ENCODE data around the gene MMUT.
"Not testable (repeated sequence)": the region's sequence is repeated elsewhere in the genome, so short reads cannot be mapped to it uniquely, and the experiment has no call there.

MMUT gene

GRCh38 chr6:49462927-49463611 lies at the start of gene MMUT, which contains the start of gene CENPQ:
Gene MMUT (minus strand): TSS chr6:49463253. CDS start chr6:49459466, 3,787 bp downstream.
Gene CENPQ (plus strand): TSS chr6:49463370. CDS start chr6:49470177, 6,807 bp downstream.
- DNase-seq = peak; percentile 96

DNA sequence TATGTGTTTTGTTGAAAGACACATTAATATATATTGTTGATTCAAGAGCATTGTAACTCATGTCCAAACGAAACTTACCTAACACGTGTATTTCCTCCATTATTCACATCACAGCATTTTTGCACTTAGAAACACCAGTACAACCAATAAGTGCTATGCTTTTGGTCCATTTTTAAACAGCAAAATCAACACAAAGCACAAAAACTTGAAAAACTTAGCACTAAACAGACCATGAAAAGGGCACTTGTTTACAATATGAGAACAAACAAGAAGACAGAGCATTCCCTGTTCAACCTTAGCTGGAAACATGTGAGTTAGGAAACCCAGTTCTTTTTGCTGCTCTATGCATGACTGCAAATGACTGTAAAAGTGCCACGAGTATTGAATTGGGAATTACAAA lies 46.3 kb upstream of the MMUT start:
- DNase-seq = no peak

DNA sequence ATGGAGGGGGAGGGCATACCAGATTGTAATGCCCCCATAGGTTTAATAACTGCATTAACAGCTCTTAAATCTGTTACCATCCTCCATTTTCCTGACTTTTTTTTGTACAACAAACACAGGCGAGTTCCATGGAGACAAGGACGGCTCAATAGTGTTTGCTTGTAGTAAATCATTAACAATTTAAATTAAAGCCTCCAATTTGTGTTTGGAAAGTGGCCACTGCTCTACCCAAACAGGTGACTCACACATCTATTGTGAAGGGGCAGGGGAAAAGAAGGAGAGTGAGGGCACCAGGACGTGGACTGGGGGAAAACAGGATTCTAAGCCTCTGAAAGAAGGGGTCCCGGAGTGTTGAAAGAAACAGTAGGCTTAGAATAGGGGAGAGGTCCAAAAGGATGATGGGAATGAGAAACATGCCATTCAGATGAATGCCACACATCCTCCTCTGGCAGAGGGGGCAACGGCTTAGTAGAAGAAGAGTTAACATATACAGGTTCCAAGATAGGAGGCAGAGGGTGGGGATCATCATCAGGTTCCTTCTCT lies 43.6 kb upstream of the MMUT start:
- no peak for DNase-seq

GRCh38 chr6:49504666-49505065 lies 41.6 kb upstream of the MMUT start:
- DNase-seq = no peak

DNA sequence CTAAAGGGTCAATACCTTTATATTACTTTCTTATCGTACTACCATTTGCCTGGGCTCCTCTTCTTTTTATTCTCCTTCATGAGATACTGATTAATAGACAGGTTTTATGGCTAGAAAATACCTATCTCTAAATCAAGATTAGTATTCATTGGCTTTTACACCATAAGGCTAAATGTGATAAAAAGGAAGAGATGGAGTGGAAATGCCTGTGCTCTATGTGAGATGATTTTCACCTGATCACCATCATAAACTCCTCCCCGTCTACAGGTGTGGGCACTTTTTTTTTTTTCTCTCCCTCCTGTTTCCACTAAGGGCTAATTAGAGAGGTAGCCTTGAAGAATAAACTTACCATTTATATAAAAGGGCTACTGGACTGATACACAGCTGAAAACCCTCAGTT lies 36.6 kb upstream of the MMUT start, which contains the start of gene GLYATL3:
Gene GLYATL3 (plus strand): TSS at position 301 of the 400 bp plus-strand sequence. CDS start 12,068 bp downstream, outside the sequence.
- DNase-seq = no peak

GRCh38 chr6:49499126-49499525 lies 36.1 kb upstream of the MMUT start:
- no peak for DNase-seq

- no peak for DNase-seq
Measured at GRCh38 chr6:49497304-49497703, 34.3 kb upstream of the MMUT start.

- DNase-seq = no peak
Measured at GRCh38 chr6:49490633-49491032, 27.6 kb upstream of the MMUT start.

DNA sequence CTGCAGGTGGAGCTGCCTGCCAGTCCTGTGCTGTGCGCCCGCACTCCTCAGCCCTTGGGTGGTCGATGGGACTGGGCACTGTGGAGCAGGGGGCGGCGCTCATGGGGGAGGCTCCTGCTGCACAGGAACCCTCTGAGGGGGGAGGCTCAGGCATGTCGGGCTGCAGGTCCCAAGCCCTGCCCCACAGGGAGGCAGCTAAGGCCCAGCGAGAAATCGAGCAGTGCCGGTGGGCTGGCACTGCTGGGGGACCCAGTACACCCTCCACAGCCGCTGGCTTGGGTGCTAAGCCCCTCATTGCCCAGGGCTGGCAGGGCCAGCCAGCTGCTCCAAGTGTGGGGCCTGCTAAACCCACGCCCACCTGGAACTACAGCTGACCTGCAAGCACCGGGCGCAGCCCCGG lies 20.3 kb upstream of the MMUT start:
- not testable (repeated sequence) for DNase-seq

DNA sequence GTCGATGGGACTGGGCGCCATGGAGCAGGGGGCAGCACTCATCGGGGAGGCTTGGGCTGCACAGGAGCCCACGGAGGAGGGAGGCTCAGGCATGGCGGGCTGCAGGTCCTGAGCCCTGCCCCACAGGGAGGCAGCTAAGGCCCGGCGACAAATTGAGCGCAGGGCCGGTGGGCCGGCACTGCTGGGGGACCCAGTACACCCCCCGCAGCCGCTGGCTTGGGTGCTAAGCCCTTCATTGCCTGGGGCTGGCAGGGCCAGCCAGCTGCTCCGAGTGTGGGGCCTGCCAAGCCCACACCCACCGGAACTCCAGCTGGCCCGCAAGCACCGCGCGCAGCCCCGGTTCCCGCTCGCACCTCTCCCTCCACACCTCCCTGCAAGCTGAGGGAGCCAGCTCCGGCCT lies 18.8 kb upstream of the MMUT start:
- not testable (repeated sequence) for DNase-seq

- no peak for DNase-seq
Measured at GRCh38 chr6:49479308-49479970, 16.4 kb upstream of the MMUT start.

- not testable (repeated sequence) for DNase-seq
Measured at GRCh38 chr6:49476564-49476963, 13.5 kb upstream of the MMUT start.

DNA sequence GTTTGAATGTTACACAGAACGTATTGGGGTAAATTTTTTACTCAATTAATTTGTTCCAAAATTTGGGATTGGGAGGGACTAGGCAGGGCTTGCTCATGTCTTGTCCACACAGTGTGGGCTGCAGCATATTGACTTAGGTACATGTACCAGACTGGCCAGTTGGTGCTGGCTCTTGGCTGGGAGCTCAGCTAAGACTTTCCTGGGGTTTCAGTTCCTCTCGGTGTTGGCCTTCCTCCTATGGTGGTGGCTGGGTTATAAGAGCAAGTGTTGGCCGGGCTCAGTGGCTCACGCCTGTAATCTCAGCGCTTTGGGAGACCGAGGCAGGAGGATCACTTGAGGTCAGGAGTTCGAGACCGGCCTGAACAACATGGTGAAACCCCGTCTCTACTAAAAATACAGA lies 5.0 kb upstream of the MMUT start:
- DNase-seq = no peak

GRCh38 chr6:49464691-49465090 lies 1.6 kb upstream of the MMUT start:
- DNase-seq = no peak

GRCh38 chr6:49463612-49463967 lies 537 bp upstream of the MMUT start:
- no peak for DNase-seq

DNA sequence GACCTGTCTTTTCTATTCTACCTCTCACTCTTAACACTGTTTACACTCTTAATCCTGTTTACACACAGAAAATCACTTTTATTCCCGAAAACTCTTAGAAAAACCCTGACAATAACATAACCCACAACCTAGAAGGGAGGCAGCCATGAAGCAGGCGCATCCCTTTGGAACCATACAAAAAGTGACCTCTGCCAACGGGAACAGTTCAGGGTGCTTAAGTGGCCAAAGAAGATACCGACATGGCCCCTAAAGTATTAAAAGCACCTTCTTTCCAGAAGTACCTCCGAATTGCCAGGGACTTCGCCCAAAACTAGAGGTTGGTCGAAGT lies 490 bp downstream of the MMUT start:
- no peak for DNase-seq

DNA sequence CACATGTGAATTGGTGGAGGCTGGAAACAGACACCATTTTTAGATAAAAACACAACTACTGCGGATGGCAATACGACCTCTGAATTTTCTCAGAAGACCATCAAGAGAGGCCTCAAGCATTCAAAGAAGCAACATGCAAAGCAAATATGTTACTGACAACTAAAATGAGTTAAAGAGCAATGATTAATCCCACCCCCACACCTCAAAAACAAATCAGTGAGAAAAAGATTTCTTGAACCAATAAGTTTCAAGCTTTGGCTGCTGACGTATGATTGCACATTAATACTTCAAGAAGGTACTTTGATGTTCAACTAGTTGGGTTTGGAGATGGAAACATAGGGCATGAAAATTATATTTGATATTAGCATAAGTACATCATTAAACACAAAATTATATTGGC lies 982 bp downstream of the MMUT start:
- no peak for DNase-seq

DNA sequence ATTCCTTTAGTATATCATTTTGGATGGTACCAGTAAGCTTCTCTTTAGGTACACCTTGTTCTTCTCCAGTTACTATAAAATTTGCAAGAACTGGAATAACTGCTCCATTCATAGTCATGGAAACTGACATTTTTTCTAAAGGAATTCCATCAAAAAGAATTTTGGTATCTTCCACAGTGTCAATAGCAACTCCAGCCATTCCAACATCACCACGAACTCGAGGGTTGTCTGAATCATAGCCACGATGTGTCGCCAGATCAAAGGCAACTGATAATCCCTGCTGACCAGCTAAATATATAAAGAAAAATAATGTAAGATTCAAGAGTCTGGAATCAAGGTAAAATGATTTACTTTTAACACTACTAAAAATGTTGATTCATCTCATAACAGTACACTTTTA lies 5.3 kb downstream of the MMUT start:
- no peak for DNase-seq

- DNase-seq = no peak
Measured at GRCh38 chr6:49454787-49455709, 8.0 kb downstream of the MMUT start.

- DNase-seq = no peak
Measured at GRCh38 chr6:49453221-49453620, 9.8 kb downstream of the MMUT start.

GRCh38 chr6:49430866-49431265 lies 32.2 kb downstream of the MMUT start:
- no peak for DNase-seq

- DNase-seq = no peak
Measured at GRCh38 chr6:49430187-49430586, 32.9 kb downstream of the MMUT start.

DNA sequence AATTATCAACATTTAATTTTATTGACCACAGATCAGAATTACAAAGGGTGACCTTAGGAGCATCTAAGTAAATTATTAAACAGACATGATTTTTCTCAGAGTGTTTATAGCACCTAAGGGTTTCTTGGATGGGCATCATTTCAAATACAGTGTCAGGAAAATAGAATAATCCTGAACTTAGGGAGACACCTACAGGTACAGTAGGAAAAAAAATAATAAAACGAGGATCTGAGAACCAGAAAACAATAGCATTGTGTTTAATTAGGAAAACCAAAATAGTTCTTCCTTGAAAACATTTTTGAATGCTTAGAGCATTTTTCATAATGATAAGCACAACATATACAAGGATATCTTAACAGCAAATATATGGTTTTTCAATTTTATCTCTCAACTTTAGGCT lies 39.2 kb downstream of the MMUT start:
- DNase-seq = no peak

Measured in activated CD4-positive, alpha-beta T cell treated with anti-CD3 and anti-CD28 coated beads, Interleukin-2, Interleukin-6, amounts not matched to agents 100 ng/mL and 50 ng/mL, durations not matched to agents 16 hours and 8 hours (primary cell).